ENCODE data around the gene ENAM.
A peak's percentile ranks its signal among the peaks of the same experiment; 100 is the strongest.
"Not testable (repeated sequence)": the region's sequence is repeated elsewhere in the genome, so short reads cannot be mapped to it uniquely, and the experiment has no call there.

ENAM gene

GRCh38 chr4:70658418-70658817 lies 29.9 kb downstream of the ENAM start:
- peaks cover 73% of the 10 kb centered on the region for H3K36me3 ChIP-seq (replicated peaks; ENCODE audit: insufficient read depth, low read length)
- peaks cover 97% of the 10 kb centered on the region for H3K79me2 ChIP-seq (ENCODE audit: low read length)

GRCh38 chr4:70660106-70660505 lies 31.6 kb downstream of the ENAM start:
- Histone ChIP-seq H3K36me3 (replicated peaks; ENCODE audit: insufficient read depth, low read length) (peaks cover 69% of the 10 kb centered on the region), H3K4me1 (ENCODE audit: low read length) (peaks cover 26% of the 10 kb centered on the region), H3K9ac (ENCODE audit: low read length) (no peak overlapping the region; the same call in 1 of the 2 replicates), H2AFZ (ENCODE audit: low read length) (no peak overlapping the region), H3K4me2 (ENCODE audit: low read depth, low read length) (peak overlapping the region; percentile 77), H4K20me1 (ENCODE audit: insufficient read depth, low read length) (peaks cover 10% of the 10 kb centered on the region; the same call in 1 of the 2 replicates), H3K27ac (ENCODE audit: low read length) (peak overlapping the region; percentile 73; the same call in 1 of the 2 replicates), H3K79me2 (ENCODE audit: low read length) (peaks cover 100% of the 10 kb centered on the region), H3K9me3 (replicated peaks; ENCODE audit: insufficient read depth, low read length) (no peaks in the 10 kb centered on the region), H3K4me3 (ENCODE audit: low read length) (peak overlapping the region; percentile 34; the same call in 1 of the 2 replicates), H3F3A (ENCODE audit: insufficient read depth, low read length) (peaks cover 91% of the 10 kb centered on the region), H3K9me2 (replicated peaks; ENCODE audit: insufficient read depth, low read length) (no peaks in the 10 kb centered on the region), H3K27me3 (replicated peaks; ENCODE audit: insufficient read depth, low read length) (no peaks in the 10 kb centered on the region)
- no peak for DNase-seq
- TF ChIP-seq EZH2phosphoT487 (IDR thresholded peaks at IDR 0.05; ENCODE audit: low read length) (no peak), CTCF (IDR thresholded peaks at IDR 0.05; ENCODE audit: low read length) (no peak), EZH2 (optimal IDR thresholded peaks at IDR 0.05; ENCODE audit: low read depth, low read length) (no peak)

More at GRCh38 chr4:70658418-70658817, 29.9 kb downstream of the ENAM start:
- Histone ChIP-seq H3K9me3 (replicated peaks; ENCODE audit: insufficient read depth, low read length) (no peaks in the 10 kb centered on the region), H3K4me2 (ENCODE audit: low read depth, low read length) (peak overlapping the region; percentile 70), H2AFZ (ENCODE audit: low read length) (no peak overlapping the region), H3K27ac (ENCODE audit: low read length) (peak overlapping the region; percentile 38; the same call in 1 of the 2 replicates), H3K4me3 (ENCODE audit: low read length) (peak overlapping the region; percentile 49), H3K9ac (ENCODE audit: low read length) (0 out of 2 replicates have a peak overlapping the region, but pooled peaks have one; percentile 0), H3F3A (ENCODE audit: insufficient read depth, low read length) (peaks cover 96% of the 10 kb centered on the region), H4K20me1 (ENCODE audit: insufficient read depth, low read length) (peaks cover 10% of the 10 kb centered on the region; the same call in 1 of the 2 replicates), H3K27me3 (replicated peaks; ENCODE audit: insufficient read depth, low read length) (no peaks in the 10 kb centered on the region), H3K4me1 (ENCODE audit: low read length) (peaks cover 26% of the 10 kb centered on the region), H3K9me2 (replicated peaks; ENCODE audit: insufficient read depth, low read length) (no peaks in the 10 kb centered on the region)
- TF ChIP-seq EZH2phosphoT487 (IDR thresholded peaks at IDR 0.05; ENCODE audit: low read length) = no peak
- TF ChIP-seq EZH2 (optimal IDR thresholded peaks at IDR 0.05; ENCODE audit: low read depth, low read length) = no peak
- TF ChIP-seq CTCF (IDR thresholded peaks at IDR 0.05; ENCODE audit: low read length) = no peak
- no peak for DNase-seq

- peaks cover 100% of the 10 kb centered on the region for H3K79me2 ChIP-seq (ENCODE audit: low read length)
- DNase-seq = peak; percentile 80
- H4K20me1 ChIP-seq (ENCODE audit: insufficient read depth, low read length); H3K9me3 ChIP-seq (replicated peaks; ENCODE audit: insufficient read depth, low read length); H3K9me2 ChIP-seq (replicated peaks; ENCODE audit: insufficient read depth, low read length); H2AFZ ChIP-seq (ENCODE audit: low read length); H3K27me3 ChIP-seq (replicated peaks; ENCODE audit: insufficient read depth, low read length): not testable (repeated sequence)
- H3K4me2 ChIP-seq (ENCODE audit: low read depth, low read length) = peak overlapping the region; percentile 77
- peaks cover 59% of the 10 kb centered on the region for H3K36me3 ChIP-seq (replicated peaks; ENCODE audit: insufficient read depth, low read length)
- H3K4me3 ChIP-seq (ENCODE audit: low read length) = peak overlapping the region; percentile 68
- H3K4me1 ChIP-seq (ENCODE audit: low read length) = peaks cover 20% of the 10 kb centered on the region
- peak overlapping the region; percentile 51 for H3K9ac ChIP-seq (ENCODE audit: low read length)
- peak overlapping the region; percentile 73 for H3K27ac ChIP-seq (ENCODE audit: low read length)
- H3F3A ChIP-seq (ENCODE audit: insufficient read depth, low read length) = peaks cover 90% of the 10 kb centered on the region
Measured at GRCh38 chr4:70661309-70661922, 32.9 kb downstream of the ENAM start.

- H3K4me2 ChIP-seq (ENCODE audit: low read depth, low read length) = peak within 1 kb of the TSS; percentile 89
- peaks cover 41% of the 10 kb centered on the region for H3K4me1 ChIP-seq (ENCODE audit: low read length)
- peak within 1 kb of the TSS; percentile 72 for H3K4me3 ChIP-seq (ENCODE audit: low read length)
- no peaks in the 10 kb centered on the region for H3K27me3 ChIP-seq (replicated peaks; ENCODE audit: insufficient read depth, low read length)
- DNase-seq = peak; percentile 72
- no peaks in the 10 kb centered on the region for H3K9me2 ChIP-seq (replicated peaks; ENCODE audit: insufficient read depth, low read length)
- no peaks in the 10 kb centered on the region for H3K9me3 ChIP-seq (replicated peaks; ENCODE audit: insufficient read depth, low read length)
- no peak within 1 kb of the TSS for H2AFZ ChIP-seq (ENCODE audit: low read length)
- peak within 1 kb of the TSS; percentile 77 for H3K27ac ChIP-seq (ENCODE audit: low read length)
- peaks cover 68% of the 10 kb centered on the region for H3K79me2 ChIP-seq (ENCODE audit: low read length)
- H4K20me1 ChIP-seq (ENCODE audit: insufficient read depth, low read length) = no peaks in the 10 kb centered on the region
- H3K36me3 ChIP-seq (replicated peaks; ENCODE audit: insufficient read depth, low read length) = peaks cover 25% of the 10 kb centered on the region
- peaks cover 64% of the 10 kb centered on the region for H3F3A ChIP-seq (ENCODE audit: insufficient read depth, low read length)
- H3K9ac ChIP-seq (ENCODE audit: low read length) = peak within 1 kb of the TSS; percentile 97
- TF ChIP-seq EZH2 (optimal IDR thresholded peaks at IDR 0.05; ENCODE audit: low read depth, low read length) = no peak
- no peak for TF ChIP-seq CTCF (IDR thresholded peaks at IDR 0.05; ENCODE audit: low read length)
- no peak for TF ChIP-seq EZH2phosphoT487 (IDR thresholded peaks at IDR 0.05; ENCODE audit: low read length)
Measured at GRCh38 chr4:70666369-70666768, 37.8 kb downstream of the ENAM start, which contains the start of gene JCHAIN. TSS of gene JCHAIN (minus strand) at chr4:70666508. CDS start at chr4:70666490, 18 bp downstream.
